Measurements from ENCODE around the gene ENTR1. TPM values are rescaled to one million over a fixed set of nuclear protein-coding genes. Genes with fewer than 3 reads are reported as not detected.

The ENTR1 gene
- total and polyA plus RNA-seq, 10 of the 15 experiments (the other 5 are each of a cell fraction or from before 2014, with no cell fraction given): 8.2 to 96.4 (median 41.1) TPM

DNA sequence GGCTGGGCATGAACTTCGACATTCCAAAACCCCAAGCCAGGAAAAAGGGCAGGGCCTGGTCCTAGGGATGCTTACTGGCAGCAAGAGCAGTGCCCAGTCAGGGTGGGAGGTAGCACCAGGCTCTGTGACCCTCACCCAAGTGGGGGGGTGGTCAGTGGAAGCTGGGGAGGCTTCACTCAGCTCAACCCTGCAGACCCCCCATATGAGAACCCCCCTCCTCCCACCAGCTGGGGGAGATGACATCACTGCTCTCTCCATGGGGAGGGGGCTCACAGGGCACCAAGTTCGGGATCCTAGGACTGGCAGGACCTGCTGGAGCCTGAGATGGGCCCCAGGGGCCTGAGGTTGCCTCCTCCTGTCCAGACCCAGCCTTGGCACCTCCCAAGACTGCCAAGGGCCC is 51.5 kb downstream of the ENTR1 start:
- no peaks in the 10 kb centered on the region; the same call in 2 of the 3 replicates for H3K9me3 ChIP-seq (replicated peaks; ENCODE audit: control insufficient read depth, insufficient read depth, low read length)
- intact Hi-C loops (cut with micrococcal nuclease; ENCODE audit: unreplicated experiment) (no loop called here), in situ Hi-C loops (cut with MboI) (no loop called here)
- DNase-seq (ENCODE audit: low read depth, low spot score) (no peak), ATAC-seq (no peak), FAIRE-seq (no peak)
- ChIA-PET POLR2A (no interaction called here), SMC1A (ENCODE audit: uncharacterized antibody, unreplicated experiment) (no interaction called here), RAD21 (ENCODE audit: unreplicated experiment) (no interaction called here), CTCF (no interaction called here)
- no peak for TF ChIP-seq BCL11A (IDR thresholded peaks at IDR 0.05; ENCODE audit: low read depth, low read length)
- no peak for TF ChIP-seq SMARCA5 (IDR thresholded peaks at IDR 0.05)
- TF ChIP-seq SUZ12 (IDR thresholded peaks at IDR 0.05; ENCODE audit: unreplicated experiment): no peak
- TF ChIP-seq ZNF384 (IDR thresholded peaks at IDR 0.05; ENCODE audit: borderline replicate concordance, low read depth, low read length): no peak
- no peaks in the 10 kb centered on the region for H3K79me2 ChIP-seq (ENCODE audit: control insufficient read depth, insufficient read depth, low read length)
- no peak overlapping the region for H3K27ac ChIP-seq (ENCODE audit: control insufficient read depth, insufficient read depth)
- H4K20me1 ChIP-seq (ENCODE audit: control insufficient read depth, insufficient read depth): no peaks in the 10 kb centered on the region
- no TSS peak for BruUV-seq (replicated peaks)
- no peaks in the 10 kb centered on the region for H3K36me3 ChIP-seq (ENCODE audit: control insufficient read depth in 2 of 2, insufficient read depth in 2 of 2, low read length in 1 of 2)
- 67% methylated on average over 2 of the region's 2 CpGs for WGBS (ENCODE audit: insufficient coverage, insufficient replicate concordance, low lambda C conversion rate, missing lambda C conversion rate)
- no peaks in the 10 kb centered on the region for H3K27me3 ChIP-seq (replicated peaks in 1 of 2; ENCODE audit: control insufficient read depth in 2 of 2, insufficient read depth in 2 of 2, low read length in 1 of 2)
- peaks cover 7% of the 10 kb centered on the region for H3K4me1 ChIP-seq (ENCODE audit: control insufficient read depth, insufficient read depth, low read length)
- no peak overlapping the region for H2AFZ ChIP-seq (ENCODE audit: control insufficient read depth, low read depth, low read length)
- no peak overlapping the region for H3K4me2 ChIP-seq (ENCODE audit: control insufficient read depth, insufficient read depth)
- no peak overlapping the region for H3K4me3 ChIP-seq
- no peak overlapping the region for H3K9ac ChIP-seq (ENCODE audit: control insufficient read depth, insufficient read depth, low read length)

DNA sequence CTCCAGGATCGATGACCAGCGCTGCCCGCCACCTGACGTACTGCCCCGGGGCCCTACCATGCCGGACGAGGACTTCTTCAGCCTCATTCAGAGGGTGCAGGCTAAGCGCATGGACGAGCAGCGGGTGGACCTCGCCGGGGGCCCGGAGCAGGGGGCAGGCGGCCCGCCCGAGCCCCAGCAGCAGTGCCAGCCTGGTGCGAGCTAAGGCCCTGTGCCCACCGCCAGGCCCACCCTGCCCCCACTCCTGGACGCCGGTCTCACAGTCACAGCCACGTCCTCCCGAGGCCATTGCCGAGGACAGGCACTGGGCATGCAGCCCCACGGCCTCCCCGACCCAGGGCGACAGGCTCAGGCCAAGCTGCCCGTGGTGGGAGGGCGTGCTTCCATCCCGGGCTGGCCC is 52.4 kb downstream of the ENTR1 start:
- no peaks in the 10 kb centered on the region for H4K20me1 ChIP-seq (ENCODE audit: control insufficient read depth, insufficient read depth)
- WGBS (ENCODE audit: insufficient coverage, insufficient replicate concordance, low lambda C conversion rate, missing lambda C conversion rate): 68% methylated on average over 28 of the region's 29 CpGs
- H3K9me3 ChIP-seq (replicated peaks; ENCODE audit: control insufficient read depth, insufficient read depth, low read length): no peaks in the 10 kb centered on the region
- in situ Hi-C loops (cut with MboI): no loop called here
- H3K4me3 ChIP-seq: no peak overlapping the region
- H3K36me3 ChIP-seq (ENCODE audit: control insufficient read depth in 2 of 2, insufficient read depth in 2 of 2, low read length in 1 of 2): no peaks in the 10 kb centered on the region
- H3K27ac ChIP-seq (ENCODE audit: control insufficient read depth, insufficient read depth): no peak overlapping the region
- ChIA-PET CTCF (no interaction called here), SMC1A (ENCODE audit: uncharacterized antibody, unreplicated experiment) (no interaction called here), RAD21 (ENCODE audit: unreplicated experiment) (no interaction called here), POLR2A (no interaction called here)
- intact Hi-C loops (cut with micrococcal nuclease; ENCODE audit: unreplicated experiment): no loop called here
- H3K79me2 ChIP-seq (ENCODE audit: control insufficient read depth, insufficient read depth, low read length): no peaks in the 10 kb centered on the region
- DNase-seq (ENCODE audit: low read depth, low spot score): no peak
- TF ChIP-seq MXI1 (IDR thresholded peaks at IDR 0.05; ENCODE audit: low read depth, low read length) (no peak), SMARCA5 (IDR thresholded peaks at IDR 0.05) (no peak), PAX8 (IDR thresholded peaks at IDR 0.05) (no peak)
- TF ChIP-seq, protein P1, sequence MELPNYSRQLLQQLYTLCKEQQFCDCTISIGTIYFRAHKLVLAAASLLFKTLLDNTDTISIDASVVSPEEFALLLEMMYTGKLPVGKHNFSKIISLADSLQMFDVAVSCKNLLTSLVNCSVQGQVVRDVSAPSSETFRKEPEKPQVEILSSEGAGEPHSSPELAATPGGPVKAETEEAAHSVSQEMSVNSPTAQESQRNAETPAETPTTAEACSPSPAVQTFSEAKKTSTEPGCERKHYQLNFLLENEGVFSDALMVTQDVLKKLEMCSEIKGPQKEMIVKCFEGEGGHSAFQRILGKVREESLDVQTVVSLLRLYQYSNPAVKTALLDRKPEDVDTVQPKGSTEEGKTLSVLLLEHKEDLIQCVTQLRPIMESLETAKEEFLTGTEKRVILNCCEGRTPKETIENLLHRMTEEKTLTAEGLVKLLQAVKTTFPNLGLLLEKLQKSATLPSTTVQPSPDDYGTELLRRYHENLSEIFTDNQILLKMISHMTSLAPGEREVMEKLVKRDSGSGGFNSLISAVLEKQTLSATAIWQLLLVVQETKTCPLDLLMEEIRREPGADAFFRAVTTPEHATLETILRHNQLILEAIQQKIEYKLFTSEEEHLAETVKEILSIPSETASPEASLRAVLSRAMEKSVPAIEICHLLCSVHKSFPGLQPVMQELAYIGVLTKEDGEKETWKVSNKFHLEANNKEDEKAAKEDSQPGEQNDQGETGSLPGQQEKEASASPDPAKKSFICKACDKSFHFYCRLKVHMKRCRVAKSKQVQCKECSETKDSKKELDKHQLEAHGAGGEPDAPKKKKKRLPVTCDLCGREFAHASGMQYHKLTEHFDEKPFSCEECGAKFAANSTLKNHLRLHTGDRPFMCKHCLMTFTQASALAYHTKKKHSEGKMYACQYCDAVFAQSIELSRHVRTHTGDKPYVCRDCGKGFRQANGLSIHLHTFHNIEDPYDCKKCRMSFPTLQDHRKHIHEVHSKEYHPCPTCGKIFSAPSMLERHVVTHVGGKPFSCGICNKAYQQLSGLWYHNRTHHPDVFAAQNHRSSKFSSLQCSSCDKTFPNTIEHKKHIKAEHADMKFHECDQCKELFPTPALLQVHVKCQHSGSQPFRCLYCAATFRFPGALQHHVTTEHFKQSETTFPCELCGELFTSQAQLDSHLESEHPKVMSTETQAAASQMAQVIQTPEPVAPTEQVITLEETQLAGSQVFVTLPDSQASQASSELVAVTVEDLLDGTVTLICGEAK (IDR thresholded peaks at IDR 0.05; ENCODE audit: borderline replicate concordance): no peak
- TF ChIP-seq, protein P2, sequence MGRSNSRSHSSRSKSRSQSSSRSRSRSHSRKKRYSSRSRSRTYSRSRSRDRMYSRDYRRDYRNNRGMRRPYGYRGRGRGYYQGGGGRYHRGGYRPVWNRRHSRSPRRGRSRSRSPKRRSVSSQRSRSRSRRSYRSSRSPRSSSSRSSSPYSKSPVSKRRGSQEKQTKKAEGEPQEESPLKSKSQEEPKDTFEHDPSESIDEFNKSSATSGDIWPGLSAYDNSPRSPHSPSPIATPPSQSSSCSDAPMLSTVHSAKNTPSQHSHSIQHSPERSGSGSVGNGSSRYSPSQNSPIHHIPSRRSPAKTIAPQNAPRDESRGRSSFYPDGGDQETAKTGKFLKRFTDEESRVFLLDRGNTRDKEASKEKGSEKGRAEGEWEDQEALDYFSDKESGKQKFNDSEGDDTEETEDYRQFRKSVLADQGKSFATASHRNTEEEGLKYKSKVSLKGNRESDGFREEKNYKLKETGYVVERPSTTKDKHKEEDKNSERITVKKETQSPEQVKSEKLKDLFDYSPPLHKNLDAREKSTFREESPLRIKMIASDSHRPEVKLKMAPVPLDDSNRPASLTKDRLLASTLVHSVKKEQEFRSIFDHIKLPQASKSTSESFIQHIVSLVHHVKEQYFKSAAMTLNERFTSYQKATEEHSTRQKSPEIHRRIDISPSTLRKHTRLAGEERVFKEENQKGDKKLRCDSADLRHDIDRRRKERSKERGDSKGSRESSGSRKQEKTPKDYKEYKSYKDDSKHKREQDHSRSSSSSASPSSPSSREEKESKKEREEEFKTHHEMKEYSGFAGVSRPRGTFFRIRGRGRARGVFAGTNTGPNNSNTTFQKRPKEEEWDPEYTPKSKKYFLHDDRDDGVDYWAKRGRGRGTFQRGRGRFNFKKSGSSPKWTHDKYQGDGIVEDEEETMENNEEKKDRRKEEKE (IDR thresholded peaks at IDR 0.05): no peak
- ATAC-seq: no peak
- no TSS peak for BruUV-seq (replicated peaks)
- no peak for FAIRE-seq
- no peak overlapping the region for H2AFZ ChIP-seq (ENCODE audit: control insufficient read depth, low read depth, low read length)
- H3K4me1 ChIP-seq (ENCODE audit: control insufficient read depth, insufficient read depth, low read length): peaks cover 5% of the 10 kb centered on the region; the same call in 1 of the 2 replicates
- no peaks in the 10 kb centered on the region for H3K27me3 ChIP-seq (replicated peaks in 1 of 2; ENCODE audit: control insufficient read depth in 2 of 2, insufficient read depth in 2 of 2, low read length in 1 of 2)
- no peak overlapping the region for H3K4me2 ChIP-seq (ENCODE audit: control insufficient read depth, insufficient read depth)
- no peak overlapping the region for H3K9ac ChIP-seq (ENCODE audit: control insufficient read depth, insufficient read depth, low read length)

All from GM12878 (cell line).